DOHH2 (cell line): ENCODE data around the gene LGALS1.

Experiments used
- H3F3A ChIP-seq: fragments of 200-600 bp; sonication (generic), shearing (Covaris generic); 2 replicates; pipeline ENCODE4 v1.6.0; 2016; ENCODE audit warnings: antibody characterized with exemption, mild to moderate bottlenecking; ENCODE audit not compliant: control insufficient read depth, insufficient read depth
- H3K27ac ChIP-seq: fragments of 200-600 bp; sonication (generic); 2 replicates; pipeline ENCODE4 v1.5.1; 2014; ENCODE audit warnings: low read depth, mild to moderate bottlenecking, low read length, moderate library complexity
- H3K27me3 ChIP-seq: fragments of 200-600 bp; sonication (generic); 2 replicates; pipeline ENCODE4 v1.6.1; 2014; ENCODE audit warnings: mild to moderate bottlenecking, low read length, mixed read lengths; ENCODE audit not compliant: control insufficient read depth
- H3K36me3 ChIP-seq: fragments of 200-600 bp; sonication (generic); 2 replicates; pipeline ENCODE4 v1.6.1; 2014; ENCODE audit warnings: mild to moderate bottlenecking, low read length, moderate library complexity, mixed read lengths; ENCODE audit not compliant: control insufficient read depth
- H3K4me1 ChIP-seq: fragments of 200-600 bp; sonication (generic); 2 replicates; pipeline ENCODE4 v1.6.1; 2014; ENCODE audit warnings: mild to moderate bottlenecking, low read length, mixed read lengths; ENCODE audit not compliant: control insufficient read depth
- H3K4me2 ChIP-seq: fragments of 200-600 bp; sonication (generic); 2 replicates; pipeline ENCODE4 v1.6.0; 2014; ENCODE audit warnings: mild to moderate bottlenecking, low read length, moderate library complexity
- H3K4me3 ChIP-seq: fragments of 200-600 bp; sonication (generic); 2 replicates; pipeline ENCODE4 v1.5.1; 2014; ENCODE audit warnings: mild to moderate bottlenecking, low read length, mixed read lengths
- H3K79me2 ChIP-seq: fragments of 200-600 bp; sonication (generic); 2 replicates; pipeline ENCODE4 v1.6.1; 2014; ENCODE audit warnings: mild to moderate bottlenecking, low read length, mixed read lengths; ENCODE audit not compliant: control insufficient read depth
- H3K9me2 ChIP-seq: fragments of 200-600 bp; sonication (generic); replicated peaks from 2 replicates; pipeline ENCODE4 v1.6.1; 2014; ENCODE audit warnings: mild to moderate bottlenecking, low read length, mixed read lengths; ENCODE audit not compliant: control insufficient read depth
- H3K9me3 ChIP-seq: fragments of 200-600 bp; sonication (generic); 2 replicates; pipeline ENCODE4 v1.6.1; 2014; ENCODE audit warnings: antibody characterized with exemption, low read length, mixed read lengths; ENCODE audit not compliant: control insufficient read depth, insufficient read depth
- H4K20me1 ChIP-seq: fragments of 200-600 bp; sonication (generic); 2 replicates; pipeline ENCODE4 v1.6.0; 2014; ENCODE audit warnings: low read depth, mild to moderate bottlenecking, antibody characterized with exemption, low read length, moderate library complexity; ENCODE audit not compliant: control insufficient read depth, insufficient read depth
- EZH2phosphoT487 ChIP-seq: fragments of 200-600 bp; sonication (generic); IDR thresholded peaks from 2 replicates; pipeline ENCODE4 v1.6.1; 2017; ENCODE audit warnings: borderline replicate concordance, mild to moderate bottlenecking, antibody characterized with exemption, low read length, moderate library complexity, mixed read lengths
- TF ChIP-seq, protein P1 (sequence below): fragments of 200-600 bp; sonication (generic); IDR thresholded peaks from one replicate; pipeline ENCODE4 v1.5.1; 2014; ENCODE audit warnings: antibody characterized with exemption, mild to moderate bottlenecking, low read depth, low read length; ENCODE audit not compliant: poor library complexity, severe bottlenecking

Gene LGALS1

DNA sequence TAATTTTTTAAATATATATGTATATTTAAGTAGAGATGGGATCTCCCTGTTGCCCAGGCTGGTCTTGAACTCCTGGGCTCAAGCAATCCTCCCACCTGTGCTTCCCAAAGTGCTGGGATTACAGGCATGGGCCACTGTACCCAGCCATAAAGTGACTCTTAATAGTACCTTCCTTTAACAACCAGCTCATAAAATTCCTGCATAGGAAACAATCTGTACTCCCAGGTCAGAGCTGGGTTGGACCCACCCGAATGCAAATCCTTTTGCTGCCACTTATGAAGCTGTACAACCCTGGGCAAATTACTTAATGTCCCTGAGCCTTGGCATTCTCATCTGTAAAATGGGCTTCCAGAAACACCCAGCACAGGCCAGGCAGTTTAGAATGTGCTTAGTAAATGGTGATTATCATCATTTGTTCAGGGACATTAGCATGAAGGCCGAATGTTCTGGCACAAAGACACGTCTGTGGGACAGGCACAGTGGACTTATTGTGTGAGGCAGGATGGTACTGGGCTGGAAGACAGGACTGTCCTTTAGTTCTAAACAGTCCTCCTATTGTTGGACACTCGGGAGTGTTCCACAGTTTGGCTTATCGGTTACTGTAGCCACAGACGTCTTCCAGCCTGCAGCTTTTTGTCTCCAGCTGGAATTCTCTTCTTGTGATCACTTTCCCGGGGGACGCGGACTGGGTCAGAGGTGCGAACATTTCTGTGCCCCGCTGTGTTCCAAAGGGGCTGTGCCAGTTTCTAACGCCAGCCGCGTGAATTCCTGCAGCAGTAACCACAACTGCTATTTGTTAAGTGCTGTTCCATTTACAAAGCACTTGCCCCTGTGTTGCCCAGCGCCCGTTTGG lies 11.0 kb upstream of the LGALS1 start:
- H3K9me2 ChIP-seq = no peaks in the 10 kb centered on the region
- peaks cover 67% of the 10 kb centered on the region for H3K36me3 ChIP-seq
- H3K79me2 ChIP-seq = peaks cover 86% of the 10 kb centered on the region
- no peak overlapping the region for H3K4me2 ChIP-seq
- H3K27me3 ChIP-seq = no peaks in the 10 kb centered on the region
- TF ChIP-seq, protein P1, sequence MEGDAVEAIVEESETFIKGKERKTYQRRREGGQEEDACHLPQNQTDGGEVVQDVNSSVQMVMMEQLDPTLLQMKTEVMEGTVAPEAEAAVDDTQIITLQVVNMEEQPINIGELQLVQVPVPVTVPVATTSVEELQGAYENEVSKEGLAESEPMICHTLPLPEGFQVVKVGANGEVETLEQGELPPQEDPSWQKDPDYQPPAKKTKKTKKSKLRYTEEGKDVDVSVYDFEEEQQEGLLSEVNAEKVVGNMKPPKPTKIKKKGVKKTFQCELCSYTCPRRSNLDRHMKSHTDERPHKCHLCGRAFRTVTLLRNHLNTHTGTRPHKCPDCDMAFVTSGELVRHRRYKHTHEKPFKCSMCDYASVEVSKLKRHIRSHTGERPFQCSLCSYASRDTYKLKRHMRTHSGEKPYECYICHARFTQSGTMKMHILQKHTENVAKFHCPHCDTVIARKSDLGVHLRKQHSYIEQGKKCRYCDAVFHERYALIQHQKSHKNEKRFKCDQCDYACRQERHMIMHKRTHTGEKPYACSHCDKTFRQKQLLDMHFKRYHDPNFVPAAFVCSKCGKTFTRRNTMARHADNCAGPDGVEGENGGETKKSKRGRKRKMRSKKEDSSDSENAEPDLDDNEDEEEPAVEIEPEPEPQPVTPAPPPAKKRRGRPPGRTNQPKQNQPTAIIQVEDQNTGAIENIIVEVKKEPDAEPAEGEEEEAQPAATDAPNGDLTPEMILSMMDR = no peak
- no peak for TF ChIP-seq EZH2phosphoT487
- peaks cover 35% of the 10 kb centered on the region for H4K20me1 ChIP-seq
- no peaks in the 10 kb centered on the region for H3K9me3 ChIP-seq
- H3K4me1 ChIP-seq = peaks cover 30% of the 10 kb centered on the region
- H3F3A ChIP-seq = peaks cover 4% of the 10 kb centered on the region; the same call in 1 of the 2 replicates
- H3K27ac ChIP-seq = no peak overlapping the region
- no peak overlapping the region for H3K4me3 ChIP-seq

DNA sequence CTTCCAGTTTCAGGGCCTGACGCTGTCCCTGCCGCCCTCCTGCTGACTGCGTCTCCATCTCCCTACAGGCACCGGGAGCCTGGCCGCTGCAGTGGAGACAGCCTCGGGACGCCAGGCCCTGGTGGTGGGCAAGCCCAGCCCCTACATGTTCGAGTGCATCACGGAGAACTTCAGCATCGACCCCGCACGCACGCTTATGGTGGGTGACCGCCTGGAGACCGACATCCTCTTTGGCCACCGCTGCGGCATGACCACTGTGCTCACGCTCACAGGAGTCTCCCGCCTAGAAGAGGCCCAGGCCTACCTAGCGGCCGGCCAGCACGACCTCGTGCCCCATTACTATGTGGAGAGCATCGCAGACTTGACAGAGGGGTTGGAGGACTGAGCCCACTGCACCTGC lies 9.9 kb upstream of the LGALS1 start:
- Histone ChIP-seq H3K36me3 (peaks cover 59% of the 10 kb centered on the region), H3F3A (no peaks in the 10 kb centered on the region; the same call in 1 of the 2 replicates), H3K9me2 (no peaks in the 10 kb centered on the region), H3K4me2 (no peak overlapping the region), H3K4me1 (peaks cover 20% of the 10 kb centered on the region), H4K20me1 (peaks cover 25% of the 10 kb centered on the region), H3K4me3 (no peak overlapping the region), H3K27me3 (no peaks in the 10 kb centered on the region), H3K79me2 (peaks cover 76% of the 10 kb centered on the region), H3K9me3 (no peaks in the 10 kb centered on the region), H3K27ac (no peak overlapping the region)
- TF ChIP-seq EZH2phosphoT487 = no peak
- TF ChIP-seq, protein P1 = no peak

DNA sequence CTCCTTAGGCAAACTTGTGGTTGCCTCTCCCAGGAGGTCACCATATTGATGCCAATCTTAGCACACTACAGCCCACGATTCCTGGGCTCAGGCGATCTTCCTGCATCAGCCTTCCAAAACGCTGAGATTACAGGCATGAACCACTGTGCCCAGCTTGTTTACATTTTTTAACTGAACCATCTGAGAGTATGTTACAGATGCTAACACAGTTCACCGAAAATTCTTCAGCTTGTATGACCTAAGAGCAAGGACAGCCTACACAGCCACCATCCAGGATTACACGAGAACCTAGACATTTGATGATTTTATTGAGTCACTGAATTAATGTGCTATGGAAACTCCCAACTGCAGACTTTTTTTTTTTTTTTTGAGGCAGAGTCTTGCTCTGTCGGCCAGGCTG lies 5.8 kb upstream of the LGALS1 start:
- Histone ChIP-seq H3K4me3 (no peak overlapping the region), H3K9me3 (no peaks in the 10 kb centered on the region), H3K4me1 (peaks cover 28% of the 10 kb centered on the region), H4K20me1 (peaks cover 3% of the 10 kb centered on the region), H3K27ac (no peak overlapping the region), H3K36me3 (peaks cover 40% of the 10 kb centered on the region), H3K4me2 (no peak overlapping the region), H3K9me2 (no peaks in the 10 kb centered on the region), H3K27me3 (no peaks in the 10 kb centered on the region), H3K79me2 (peaks cover 35% of the 10 kb centered on the region), H3F3A (peaks cover 8% of the 10 kb centered on the region; the same call in 1 of the 2 replicates)
- no peak for TF ChIP-seq EZH2phosphoT487
- TF ChIP-seq, protein P1 = no peak
